Prostate gland (tissue), 2 donors: Measurements from ENCODE around the gene IGFLR1. TPM values are rescaled to one million over a fixed set of nuclear protein-coding genes. Genes with fewer than 3 reads are reported as not detected.
"Not testable (repeated sequence)": the region's sequence is repeated elsewhere in the genome, so short reads cannot be mapped to it uniquely, and the experiment has no call there.

Experiments used
- DNase-seq: peaks from one replicate; pipeline ENCODE4 v3.0.0-alpha.2; 2019; ENCODE audit warnings: low spot score
- H3K27ac ChIP-seq, 2 donors: fragments of 200-600 bp; sonication (generic); 2 replicates each; pipeline ENCODE4 v1.5.1; 2017 to 2019
- H3K27me3 ChIP-seq: fragments of 200-600 bp; sonication (generic); replicated peaks from 2 replicates; pipeline ENCODE4 v1.5.1; 2019; ENCODE audit not compliant: insufficient read depth
- H3K36me3 ChIP-seq, 2 donors: fragments of 200-600 bp; sonication (generic); 1 replicate in 1 of 2; 2 replicates in 1 of 2; pipeline versions ENCODE4 v1.5.1 to v1.8.1; 2017 to 2019
- H3K4me1 ChIP-seq: fragments of 200-600 bp; sonication (generic); replicated peaks from 2 replicates; pipeline ENCODE4 v1.5.1; 2019
- H3K4me3 ChIP-seq, 2 donors: fragments of 200-600 bp; sonication (generic); 2 replicates each; pipeline ENCODE4 v1.5.1; 2017 to 2019
- H3K9me3 ChIP-seq: fragments of 200-600 bp; sonication (generic); 2 replicates; pipeline ENCODE4 v1.5.1; 2017
- POLR2A ChIP-seq: fragments of 450-650 bp; IDR thresholded peaks from one replicate; pipeline ENCODE4 v1.6.1; 2016; ENCODE audit warnings: antibody characterized with exemption, mild to moderate bottlenecking
- POLR2AphosphoS5 ChIP-seq: sonication (generic); formaldehyde crosslinking; IDR thresholded peaks from one replicate; pipeline ENCODE4 v1.6.1; 2017; ENCODE audit warnings: antibody characterized with exemption
- WGBS: methylation state at CpG from one replicate; pipeline ENCODE4 v1.1.5; 2018; 5-methylcytosine and 5-hydroxymethylcytosine counted together
- intact Hi-C: fragments of 100-400 bp; cut with DNase I; formaldehyde crosslinking; loops from one replicate; pipeline ENCODE4 v1.14.2; 2022
- total RNA-seq, 2 donors: library from RNA; depleted of rRNA; stranded (reverse); fragments of >200 nt; gene quantifications; one replicate each; pipeline ENCODE4 v1.1.0, GENCODE V29; 2016
- TF ChIP-seq, protein P1 (sequence below), 4 experiments: fragments of 200-600 bp in 2 of 4; fragments of 450-650 bp in 2 of 4; sonication (generic) in 2 of 4; IDR thresholded peaks; 1 replicate in 3 of 4; 2 replicates in 1 of 4; pipeline ENCODE4 v1.5.1; 2016 to 2019; ENCODE audit warnings: antibody characterized with exemption in 4 of 4, mild to moderate bottlenecking in 2 of 4, moderate library complexity in 2 of 4

Gene IGFLR1
- total RNA-seq, 2 donors from 2014 or later = 9.4 to 16.1 TPM

DNA sequence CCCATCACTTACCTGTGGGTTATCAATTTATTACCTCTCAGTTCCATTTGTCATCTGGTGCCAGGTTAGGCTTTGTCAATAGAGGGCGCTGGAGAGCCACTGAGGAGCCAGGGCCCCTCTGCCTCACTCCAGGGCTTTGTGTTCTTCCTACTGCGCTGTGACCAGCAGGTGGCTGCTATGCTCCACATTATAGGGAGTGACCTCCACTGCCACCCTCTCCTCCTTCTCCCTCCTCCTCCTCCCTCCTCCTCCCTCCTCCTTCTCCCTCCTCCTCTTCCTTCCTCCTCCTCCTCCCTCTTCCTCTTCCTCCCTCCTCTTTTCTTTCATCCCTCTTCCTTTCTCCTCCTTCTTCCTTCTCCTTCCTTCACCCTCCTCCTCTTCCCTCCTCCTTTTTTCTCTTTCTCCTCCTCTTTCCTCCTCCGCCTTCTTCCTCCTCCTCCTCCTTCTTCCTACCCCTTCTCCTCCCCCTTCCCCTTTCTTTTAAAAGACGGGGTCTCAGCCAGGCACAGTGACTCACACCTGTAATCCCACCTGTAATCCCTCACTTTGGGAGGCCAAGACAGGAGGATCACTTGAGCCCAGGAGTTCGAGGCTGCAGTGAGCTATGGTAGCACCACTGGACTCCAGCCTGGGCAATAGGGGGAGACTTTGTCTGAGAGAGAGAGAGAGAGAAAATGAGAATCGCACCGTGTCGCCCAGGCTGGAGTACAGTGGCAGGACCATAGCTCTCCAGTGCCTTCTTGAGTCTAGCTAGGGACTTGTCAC is 48.2 kb downstream of the IGFLR1 start:
- Histone ChIP-seq H3K4me1 (no peaks in the 10 kb centered on the region), H3K9me3 (no peaks in the 10 kb centered on the region), H3K27ac (no peak overlapping the region), H3K36me3 (no peaks in the 10 kb centered on the region), H3K27me3 (no peaks in the 10 kb centered on the region), H3K4me3 (no peak overlapping the region)
- peak; percentile 83 for DNase-seq
- intact Hi-C loops = loop anchor here (1.0 kb wide), 1 partner anchor 23 kb away; no protein-coding TSS in a partner anchor
- WGBS = 31% methylated on average over 8 of the region's 8 CpGs
- TF ChIP-seq POLR2AphosphoS5 = peak; percentile 83
- TF ChIP-seq POLR2A = no peak
- TF ChIP-seq, protein P1, sequence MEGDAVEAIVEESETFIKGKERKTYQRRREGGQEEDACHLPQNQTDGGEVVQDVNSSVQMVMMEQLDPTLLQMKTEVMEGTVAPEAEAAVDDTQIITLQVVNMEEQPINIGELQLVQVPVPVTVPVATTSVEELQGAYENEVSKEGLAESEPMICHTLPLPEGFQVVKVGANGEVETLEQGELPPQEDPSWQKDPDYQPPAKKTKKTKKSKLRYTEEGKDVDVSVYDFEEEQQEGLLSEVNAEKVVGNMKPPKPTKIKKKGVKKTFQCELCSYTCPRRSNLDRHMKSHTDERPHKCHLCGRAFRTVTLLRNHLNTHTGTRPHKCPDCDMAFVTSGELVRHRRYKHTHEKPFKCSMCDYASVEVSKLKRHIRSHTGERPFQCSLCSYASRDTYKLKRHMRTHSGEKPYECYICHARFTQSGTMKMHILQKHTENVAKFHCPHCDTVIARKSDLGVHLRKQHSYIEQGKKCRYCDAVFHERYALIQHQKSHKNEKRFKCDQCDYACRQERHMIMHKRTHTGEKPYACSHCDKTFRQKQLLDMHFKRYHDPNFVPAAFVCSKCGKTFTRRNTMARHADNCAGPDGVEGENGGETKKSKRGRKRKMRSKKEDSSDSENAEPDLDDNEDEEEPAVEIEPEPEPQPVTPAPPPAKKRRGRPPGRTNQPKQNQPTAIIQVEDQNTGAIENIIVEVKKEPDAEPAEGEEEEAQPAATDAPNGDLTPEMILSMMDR (IDR thresholded peaks at IDR 0.05) = peak; percentile 75 to 97 (median 96)

DNA sequence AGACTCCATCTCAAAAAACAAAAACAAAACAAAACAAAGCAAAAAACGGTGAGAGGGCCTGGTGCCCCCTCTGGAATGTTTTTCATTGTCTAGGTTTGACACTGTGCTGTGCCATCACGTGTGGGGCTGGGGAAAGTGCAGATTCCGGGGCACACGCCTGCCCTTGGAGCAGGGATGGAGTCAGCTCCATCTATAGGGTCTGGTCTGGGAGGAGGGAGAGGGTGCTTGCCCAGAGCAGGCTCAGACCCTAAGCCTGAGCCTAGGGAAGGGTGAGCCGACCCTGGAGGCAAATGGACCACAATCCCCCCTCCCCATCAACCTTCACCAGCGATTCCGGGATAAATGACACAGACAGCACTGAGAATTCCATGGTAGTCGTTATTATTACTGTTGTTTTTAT is 48.8 kb downstream of the IGFLR1 start:
- Histone ChIP-seq H3K9me3 (no peaks in the 10 kb centered on the region), H3K27me3 (no peaks in the 10 kb centered on the region), H3K36me3 (no peaks in the 10 kb centered on the region), H3K4me3 (no peak overlapping the region), H3K27ac (no peak overlapping the region), H3K4me1 (no peaks in the 10 kb centered on the region)
- TF ChIP-seq POLR2A (no peak), POLR2AphosphoS5 (no peak)
- 17% methylated on average over 8 of the region's 8 CpGs for WGBS
- DNase-seq = no peak
- intact Hi-C loops = no loop called here

DNA sequence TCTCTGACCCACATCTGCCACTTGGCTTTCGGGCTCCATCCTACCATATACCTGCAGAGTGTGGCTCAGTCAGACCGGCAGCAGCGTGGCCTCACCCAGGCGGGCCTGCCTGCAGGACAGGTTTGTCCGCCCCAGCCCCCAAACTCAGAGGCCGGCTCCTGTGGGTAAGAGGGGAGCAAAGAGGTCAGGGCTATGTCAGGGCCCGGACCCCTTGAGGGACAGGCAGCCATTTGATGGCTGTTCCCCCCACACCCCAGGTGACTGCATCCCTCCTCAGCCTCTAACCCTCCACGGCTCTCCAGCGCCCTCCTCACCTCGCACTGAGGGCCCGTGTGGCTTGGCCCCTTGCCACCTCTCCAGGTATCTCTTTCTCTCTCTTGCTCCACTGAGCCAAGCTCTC is 50.2 kb downstream of the IGFLR1 start:
- Histone ChIP-seq H3K4me3 (no peak overlapping the region), H3K9me3 (no peaks in the 10 kb centered on the region), H3K27ac (no peak overlapping the region), H3K4me1 (no peaks in the 10 kb centered on the region), H3K36me3 (no peaks in the 10 kb centered on the region), H3K27me3 (no peaks in the 10 kb centered on the region)
- no peak for DNase-seq
- WGBS = 42% methylated on average over 9 of the region's 11 CpGs
- intact Hi-C loops = no loop called here
- TF ChIP-seq, protein P1 (IDR thresholded peaks at IDR 0.05) = peak in 1 of 4 experiments; percentile 18
- TF ChIP-seq POLR2AphosphoS5 (no peak), POLR2A (no peak)

DNA sequence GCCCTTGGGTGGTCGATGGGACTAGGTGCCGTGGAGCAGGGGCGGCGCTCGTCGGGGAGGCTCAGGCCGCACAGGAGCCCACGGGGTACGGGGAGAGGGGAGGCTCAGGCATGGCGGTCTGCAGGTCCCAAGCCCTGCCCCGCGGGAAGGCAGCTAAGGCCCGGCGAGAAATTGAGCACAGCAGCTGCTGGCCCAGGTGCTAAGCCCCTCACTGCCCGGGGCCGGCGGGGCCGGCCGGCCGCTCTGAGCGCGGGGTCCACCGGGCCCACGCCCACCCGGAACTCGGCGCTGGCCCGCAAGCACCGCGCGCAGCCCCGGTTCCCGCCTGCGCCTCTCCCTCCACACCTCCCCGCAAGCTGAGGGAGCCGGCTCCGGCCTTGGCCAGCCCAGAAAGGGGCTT is 51.1 kb downstream of the IGFLR1 start:
- H3K27me3 ChIP-seq, H3K9me3 ChIP-seq, H3K36me3 ChIP-seq, intact Hi-C loops, H3K4me3 ChIP-seq, DNase-seq, H3K4me1 ChIP-seq, H3K27ac ChIP-seq: not testable (repeated sequence)
- 95% methylated on average over 33 of the region's 37 CpGs for WGBS

DNA sequence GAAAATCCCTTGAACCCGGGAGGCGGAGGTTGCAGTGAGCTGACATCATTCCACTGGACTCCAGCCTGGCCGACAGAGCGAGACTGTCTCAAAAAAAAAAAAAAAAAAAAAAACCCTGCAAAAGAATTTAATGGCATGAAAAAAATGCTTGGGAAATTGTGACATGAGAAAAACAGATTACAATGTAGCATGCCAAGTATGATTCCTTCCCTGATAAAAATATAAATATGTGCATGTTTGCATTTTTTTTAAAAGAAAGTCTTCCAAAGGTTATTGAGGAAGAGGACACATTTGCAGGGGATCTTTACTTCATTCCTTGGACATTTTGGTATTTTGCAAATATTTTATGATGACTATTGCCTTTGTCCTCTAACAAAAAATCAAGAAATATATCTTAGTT is 52.4 kb downstream of the IGFLR1 start:
- intact Hi-C loops = no loop called here
- H3K36me3 ChIP-seq = no peaks in the 10 kb centered on the region
- no peaks in the 10 kb centered on the region for H3K9me3 ChIP-seq
- H3K4me1 ChIP-seq = no peaks in the 10 kb centered on the region
- no peak for TF ChIP-seq POLR2AphosphoS5
- no peak for TF ChIP-seq POLR2A
- TF ChIP-seq, protein P1 (IDR thresholded peaks at IDR 0.05) = no peak
- H3K4me3 ChIP-seq = no peak overlapping the region
- H3K27me3 ChIP-seq = no peaks in the 10 kb centered on the region
- H3K27ac ChIP-seq = no peak overlapping the region
- WGBS = 40% methylated on average over 4 of the region's 4 CpGs
- DNase-seq = no peak

Other genes starting within 250 kb of the IGFLR1 start
- gene DMKN, start 228.8 kb downstream of the IGFLR1 start, total RNA-seq = 10 to 100 TPM; 50.9 to 80.5 TPM
- 1 to 10 TPM in 1 of 2 donors, under 1 TPM in 1; 0.32 to 4.9 TPM for gene SBSN, start 214.1 kb downstream of the IGFLR1 start, total RNA-seq
- gene GAPDHS, start 209.0 kb downstream of the IGFLR1 start, total RNA-seq = 10 to 100 TPM in 1 of 2 donors, not detected in 1; 13.4 TPM
- gene TMEM147, start 196.8 kb downstream of the IGFLR1 start, total RNA-seq = 100 to 1,000 TPM; 105 to 120 TPM
- gene ATP4A, start 178.8 kb downstream of the IGFLR1 start, total RNA-seq = 1 to 10 TPM in 1 of 2 donors, not detected in 1; 1.9 TPM
- not detected for gene PMIS2, start 156.3 kb downstream of the IGFLR1 start, total RNA-seq
- gene HAUS5, start 129.7 kb downstream of the IGFLR1 start, total RNA-seq = 10 to 100 TPM; 10.0 to 17.5 TPM
- gene RBM42, start 113.4 kb downstream of the IGFLR1 start, total RNA-seq = 100 to 1,000 TPM in 1 of 2 donors, 10 to 100 TPM in 1; 81.4 to 114 TPM
- gene ETV2, start 100.7 kb downstream of the IGFLR1 start, total RNA-seq = 1 to 10 TPM; 1.2 to 6.6 TPM
- gene COX6B1, start 94.1 kb downstream of the IGFLR1 start, total RNA-seq = 100 to 1,000 TPM; 334 to 665 TPM
- gene UPK1A, start 75.9 kb downstream of the IGFLR1 start, total RNA-seq = 1 to 10 TPM; 3.8 to 5.5 TPM
- gene ZBTB32, start 37.9 kb downstream of the IGFLR1 start, total RNA-seq = 1 to 10 TPM in 1 of 2 donors, not detected in 1; 3.1 TPM
- 10 to 100 TPM; 32.3 to 89.5 TPM for gene KMT2B, start 24.4 kb downstream of the IGFLR1 start, total RNA-seq
- 10 to 100 TPM; 14.6 to 45.0 TPM for gene U2AF1L4, start 3.0 kb upstream of the IGFLR1 start, total RNA-seq
- gene PSENEN, start 3.2 kb upstream of the IGFLR1 start, total RNA-seq = 10 to 100 TPM; 39.9 to 65.2 TPM
- 10 to 100 TPM in 1 of 2 donors, 1 to 10 TPM in 1; 4.2 to 13.0 TPM for gene LIN37, start 6.1 kb upstream of the IGFLR1 start, total RNA-seq
- 10 to 100 TPM; 32.2 to 78.5 TPM for gene HSPB6, start 14.6 kb upstream of the IGFLR1 start, total RNA-seq
- 10 to 100 TPM; 13.6 to 19.2 TPM for gene PROSER3, start 15.7 kb upstream of the IGFLR1 start, total RNA-seq
- 10 to 100 TPM; 13.2 to 38.1 TPM for gene ARHGAP33, start 33.1 kb upstream of the IGFLR1 start, total RNA-seq
- not detected for gene PRODH2, start 70.4 kb upstream of the IGFLR1 start, total RNA-seq
- under 1 TPM in 1 of 2 donors, not detected in 1; 0.23 TPM for gene NPHS1, start 110.1 kb upstream of the IGFLR1 start, total RNA-seq
- gene KIRREL2, start 114.5 kb upstream of the IGFLR1 start, total RNA-seq = 1 to 10 TPM in 1 of 2 donors, not detected in 1; 1.2 TPM
- 10 to 100 TPM in 1 of 2 donors, 1 to 10 TPM in 1; 3.6 to 38.0 TPM for gene APLP1, start 126.1 kb upstream of the IGFLR1 start, total RNA-seq
- 10 to 100 TPM in 1 of 2 donors, 1 to 10 TPM in 1; 5.6 to 10.8 TPM for gene NFKBID, start 158.1 kb upstream of the IGFLR1 start, total RNA-seq
- 1 to 10 TPM in 1 of 2 donors, not detected in 1; 4.9 TPM for gene HCST, start 160.1 kb upstream of the IGFLR1 start, total RNA-seq
- 10 to 100 TPM; 30.6 to 60.7 TPM for gene TYROBP, start 165.8 kb upstream of the IGFLR1 start, total RNA-seq
- 10 to 100 TPM; 21.7 to 32.3 TPM for gene LRFN3, start 193.9 kb upstream of the IGFLR1 start, total RNA-seq